T-helper 9 cell (primary cell): ENCODE measurements around the gene CLEC18A.
"Not testable (repeated sequence)": the region's sequence is repeated elsewhere in the genome, so short reads cannot be mapped to it uniquely, and the experiment has no call there.

ENCODE experiments used
- DNase-seq: peaks from one replicate; pipeline ENCODE4 v3.0.0-alpha.2; 2020

Gene CLEC18A

DNA sequence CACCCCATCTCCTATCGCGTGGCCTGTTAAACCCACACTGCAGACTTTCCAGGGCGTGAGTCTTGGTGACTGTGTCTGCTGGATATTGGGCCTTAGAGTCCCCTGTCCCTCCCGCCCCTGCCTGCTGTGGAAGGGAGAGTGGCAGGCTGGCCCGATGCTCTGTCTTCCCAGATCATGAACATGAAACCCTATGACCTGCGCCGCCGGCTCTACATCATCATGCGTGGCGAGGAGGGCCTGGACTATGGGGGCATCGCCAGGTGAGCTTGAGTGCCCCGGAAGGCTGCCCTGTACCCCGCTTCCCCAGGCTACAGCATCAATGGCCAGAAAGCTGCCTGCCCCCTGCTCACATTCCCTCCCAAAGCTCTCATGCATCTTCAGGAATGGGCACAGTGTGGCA lies 19.5 kb upstream of the CLEC18A start:
- no peak for DNase-seq

DNA sequence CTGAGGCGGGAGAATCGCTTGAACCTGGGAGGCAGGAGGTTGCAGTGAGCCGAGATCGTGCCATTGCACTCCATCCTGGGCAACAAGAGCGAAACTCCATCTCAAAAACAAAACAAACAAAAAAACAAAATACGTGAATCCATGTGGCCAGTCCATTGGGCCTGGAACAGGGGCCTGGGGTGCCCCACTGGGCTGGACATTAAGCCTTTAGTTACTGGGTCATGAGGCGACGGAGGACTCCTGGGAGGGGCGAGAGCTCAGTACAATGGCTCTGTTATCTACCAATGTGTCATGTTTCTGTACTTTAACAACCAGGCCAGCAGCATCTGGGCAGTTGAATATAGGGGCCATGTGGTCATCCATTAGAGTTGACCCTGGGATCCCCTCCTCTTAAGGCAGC lies 18.9 kb upstream of the CLEC18A start:
- no peak for DNase-seq

- DNase-seq: no peak
Observed at GRCh38 chr16:69932691-69933392, 18.3 kb upstream of the CLEC18A start.

GRCh38 chr16:69934044-69934443 lies 17.1 kb upstream of the CLEC18A start:
- no peak for DNase-seq

DNA sequence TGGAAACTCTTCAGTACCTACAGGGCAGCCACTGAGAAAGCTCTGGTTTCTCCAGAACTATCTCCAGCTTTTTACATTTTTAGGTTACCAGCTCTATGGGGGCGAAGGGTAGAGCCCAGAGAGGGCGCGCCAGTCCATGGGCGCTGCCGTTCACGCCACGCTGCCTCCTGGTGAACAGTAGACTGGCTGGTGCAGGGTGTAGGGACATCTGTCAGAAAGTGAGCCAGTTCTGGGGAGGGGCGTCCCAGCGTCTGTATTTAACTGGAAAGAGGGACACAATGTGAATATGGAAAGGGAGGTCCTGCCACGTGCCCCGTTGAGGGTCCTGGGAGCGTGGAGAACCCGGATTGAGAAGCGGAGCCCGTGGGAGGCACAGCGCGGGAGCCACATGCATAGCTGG lies 16.4 kb upstream of the CLEC18A start:
- DNase-seq: no peak

- DNase-seq: no peak
Observed at GRCh38 chr16:69935278-69935711, 15.8 kb upstream of the CLEC18A start.

- no peak for DNase-seq
Observed at GRCh38 chr16:69935740-69936139, 15.4 kb upstream of the CLEC18A start.

DNA sequence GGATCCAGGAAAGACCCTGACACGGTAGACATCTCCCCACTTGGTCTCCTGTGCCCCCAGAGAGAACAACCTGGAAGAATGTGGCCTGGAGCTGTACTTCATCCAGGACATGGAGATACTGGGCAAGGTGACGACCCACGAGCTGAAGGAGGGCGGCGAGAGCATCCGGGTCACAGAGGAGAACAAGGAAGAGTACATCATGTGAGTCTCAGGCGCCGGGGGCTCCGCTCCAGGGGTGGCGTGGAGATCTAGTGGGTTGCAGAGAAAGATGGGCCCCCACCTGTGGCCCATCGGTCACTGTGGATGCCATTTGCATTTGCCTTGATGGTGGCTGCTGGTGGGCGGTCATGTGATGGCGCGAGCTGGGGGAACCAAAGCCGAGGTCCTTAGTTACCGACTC lies 14.9 kb upstream of the CLEC18A start:
- DNase-seq: no peak

DNA sequence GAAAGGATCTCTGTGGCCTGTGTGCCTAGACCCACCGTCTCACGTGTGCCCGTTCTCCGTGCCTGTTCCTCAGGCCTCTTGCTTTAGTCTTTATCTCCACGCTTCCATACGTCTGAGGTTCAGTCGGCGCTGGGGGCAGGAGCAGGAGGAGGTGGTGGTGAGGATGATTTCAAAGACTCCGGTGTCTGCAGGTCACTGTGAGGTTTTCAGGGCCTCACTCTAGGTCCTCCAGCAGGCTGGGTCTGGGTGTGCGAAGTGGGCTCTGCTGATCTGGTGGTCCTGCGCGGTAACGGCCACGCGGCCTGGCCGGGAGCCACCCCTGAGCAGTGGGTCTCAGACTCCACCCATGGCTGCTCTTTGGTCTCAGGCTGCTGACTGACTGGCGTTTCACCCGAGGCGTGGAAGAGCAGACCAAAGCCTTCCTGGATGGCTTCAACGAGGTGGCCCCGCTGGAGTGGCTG lies 14.4 kb upstream of the CLEC18A start:
- DNase-seq: no peak

DNA sequence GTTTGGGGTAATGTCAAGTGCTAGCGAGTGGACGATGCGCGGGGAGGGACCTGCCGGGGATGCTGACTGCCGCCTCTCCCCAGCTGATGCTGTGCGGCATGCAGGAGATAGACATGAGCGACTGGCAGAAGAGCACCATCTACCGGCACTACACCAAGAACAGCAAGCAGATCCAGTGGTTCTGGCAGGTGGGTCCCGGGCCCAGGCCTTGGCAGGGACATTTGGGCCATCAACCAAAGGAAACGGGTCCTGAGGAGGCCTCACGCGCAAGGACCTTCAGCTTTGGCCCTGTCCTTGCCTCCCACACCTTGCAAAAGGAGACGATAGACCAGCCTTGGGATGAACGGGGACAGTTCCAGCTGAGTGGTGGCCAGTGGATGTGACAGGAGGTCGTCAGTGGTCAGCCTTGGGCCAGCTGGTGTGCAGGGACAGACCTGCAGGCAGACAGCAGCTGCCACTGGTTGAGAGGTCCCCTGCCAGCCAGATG lies 13.6 kb upstream of the CLEC18A start:
- DNase-seq: no peak

DNA sequence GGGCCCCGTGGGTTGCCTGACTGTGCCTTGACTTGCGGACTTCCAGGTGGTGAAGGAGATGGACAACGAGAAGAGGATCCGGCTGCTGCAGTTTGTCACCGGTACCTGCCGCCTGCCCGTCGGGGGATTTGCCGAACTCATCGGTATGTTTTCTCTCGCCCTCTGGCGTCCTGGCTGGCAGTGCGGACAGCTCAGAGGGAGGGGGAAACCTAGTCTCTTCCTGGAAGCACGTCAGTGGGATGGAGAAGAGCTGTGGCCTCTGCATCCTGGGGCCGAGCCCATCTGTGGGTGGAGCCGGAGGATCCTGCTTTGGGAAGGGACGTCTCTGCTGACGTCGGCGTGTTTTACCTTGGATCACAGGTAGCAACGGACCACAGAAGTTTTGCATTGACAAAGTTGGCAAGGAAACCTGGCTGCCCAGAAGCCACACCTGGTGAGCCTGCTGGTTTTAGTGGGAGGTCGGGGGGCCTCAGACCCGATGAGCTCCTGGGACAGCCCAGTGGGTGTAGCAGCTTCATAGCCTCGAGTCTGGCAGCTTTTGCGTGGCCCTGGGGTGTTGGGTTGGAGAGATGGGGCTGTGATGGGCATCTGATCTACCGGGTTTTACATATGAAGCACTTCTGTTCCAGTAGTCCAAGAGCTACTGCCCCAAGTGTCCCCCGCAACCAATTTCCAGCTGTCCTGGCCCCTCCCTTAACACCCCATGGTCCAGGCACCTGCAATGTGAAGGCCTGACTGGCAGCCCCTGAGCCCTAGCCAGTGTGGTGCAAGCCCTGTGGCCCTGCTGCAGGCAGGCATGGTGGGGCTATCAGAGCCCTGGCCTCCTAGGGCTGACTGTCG lies 11.9 kb upstream of the CLEC18A start:
- no peak for DNase-seq

GRCh38 chr16:69939821-69940585 lies 11.1 kb upstream of the CLEC18A start:
- DNase-seq: no peak

DNA sequence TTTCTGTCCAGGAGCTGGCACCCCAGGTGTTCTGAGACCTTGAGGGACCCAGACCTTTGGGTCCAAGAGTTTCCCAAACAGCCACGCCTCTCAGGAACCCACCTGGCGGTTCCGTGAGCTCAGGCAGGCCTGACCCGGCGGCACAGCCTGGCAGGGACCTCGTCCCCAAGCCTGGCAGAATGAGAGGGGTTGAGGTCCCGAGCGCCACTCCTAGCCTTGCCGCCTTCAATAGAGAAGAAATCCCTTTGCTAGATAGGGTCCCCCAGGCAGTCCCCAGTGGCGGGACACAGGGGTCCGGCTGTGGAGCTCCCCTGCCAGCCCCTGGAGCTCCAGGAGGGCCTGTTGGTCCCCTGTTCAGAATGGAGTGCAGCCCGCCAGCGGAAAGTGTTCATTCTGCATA lies 10.5 kb upstream of the CLEC18A start:
- DNase-seq: no peak

DNA sequence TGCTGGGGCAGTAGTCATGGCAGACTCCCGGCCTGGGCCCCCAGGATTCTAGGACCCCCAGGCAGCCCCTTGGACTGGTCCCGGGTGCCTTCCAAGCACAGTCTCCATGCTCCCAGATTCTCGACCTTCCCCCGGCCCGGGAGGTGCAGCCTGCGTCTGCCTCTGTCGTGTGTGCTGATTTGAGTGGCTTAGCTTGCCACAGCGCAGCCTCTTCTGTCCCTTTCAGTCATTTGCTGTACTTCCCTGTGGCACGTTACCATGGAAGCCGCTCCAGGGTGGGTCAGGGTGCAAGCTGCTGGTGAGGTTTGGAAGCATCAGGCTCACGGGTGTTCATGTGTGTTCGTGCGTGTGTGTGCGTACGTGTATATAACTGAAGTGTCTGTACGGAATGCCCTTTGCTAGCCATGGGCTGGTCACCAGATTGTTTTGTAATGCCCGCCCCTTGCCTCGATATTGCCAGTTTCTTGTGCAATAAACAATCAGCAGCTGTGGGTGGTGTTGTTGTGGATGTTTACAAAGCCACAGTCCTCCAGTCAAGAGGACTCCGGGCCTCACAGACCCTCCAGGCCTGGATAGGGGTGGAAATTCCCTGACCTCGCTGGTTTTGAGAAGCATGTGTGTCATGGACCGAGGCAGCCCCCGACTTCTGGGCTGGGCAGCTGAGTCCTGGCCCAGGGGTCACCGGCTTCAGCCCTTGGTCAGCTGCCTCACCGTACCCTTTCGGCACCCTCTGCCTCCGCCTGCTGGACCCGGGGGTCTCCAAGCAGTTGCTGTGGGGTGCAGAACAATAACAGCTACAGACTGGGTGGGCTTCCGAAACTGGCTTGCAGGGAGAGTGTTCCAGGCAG lies 9.7 kb upstream of the CLEC18A start:
- no peak for DNase-seq

GRCh38 chr16:69942099-69942491 lies 9.0 kb upstream of the CLEC18A start:
- no peak for DNase-seq

- DNase-seq: no peak
Observed at GRCh38 chr16:69942627-69943170, 8.4 kb upstream of the CLEC18A start.

DNA sequence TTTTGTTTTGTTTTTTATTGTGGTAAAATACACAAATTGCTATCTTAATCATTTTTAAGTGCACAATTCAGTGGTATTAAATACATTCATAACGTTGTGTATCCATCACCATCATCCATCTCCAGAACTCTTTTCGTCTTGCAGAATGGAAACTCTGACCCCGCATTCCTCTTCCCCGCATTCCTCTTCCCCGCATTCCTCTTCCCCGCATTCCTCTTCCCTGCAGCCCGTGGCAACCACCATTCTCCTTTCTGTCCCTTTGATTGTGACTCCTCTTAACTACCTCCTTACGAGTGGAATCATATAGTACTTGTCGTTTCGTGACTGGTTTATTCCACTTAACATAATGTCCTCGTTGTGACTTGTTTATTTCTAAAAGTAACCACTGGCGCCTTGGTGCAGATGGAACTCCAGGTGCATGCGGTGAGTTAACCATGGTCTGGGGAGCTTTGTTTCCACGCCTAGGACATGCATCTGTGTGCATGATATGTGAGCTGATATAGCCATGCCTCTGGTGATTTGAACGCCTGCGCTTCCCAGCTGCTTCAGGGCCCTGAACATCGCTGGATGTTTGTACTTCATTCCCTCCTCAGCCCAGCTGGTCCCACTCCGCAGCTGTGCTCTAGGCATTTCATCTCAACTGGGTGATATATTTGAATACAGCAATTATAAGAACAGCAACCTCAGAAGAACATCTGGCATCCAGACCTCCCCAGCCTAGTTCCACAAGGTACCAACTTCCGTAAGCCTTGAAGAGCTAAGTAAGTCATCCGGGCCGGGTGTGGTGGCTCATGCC lies 7.7 kb upstream of the CLEC18A start:
- DNase-seq: not testable (repeated sequence)

- DNase-seq: not testable (repeated sequence)
Observed at GRCh38 chr16:69950411-69950810, 723 bp upstream of the CLEC18A start.

- DNase-seq: not testable (repeated sequence)
Observed at GRCh38 chr16:69951672-69952031, 518 bp downstream of the CLEC18A start.

GRCh38 chr16:69952116-69952515 lies 982 bp downstream of the CLEC18A start:
- not testable (repeated sequence) for DNase-seq
